Amniotic epithelial cell (primary cell): ENCODE results near the gene APOL5.
"Not testable (repeated sequence)": the region's sequence is repeated elsewhere in the genome, so short reads cannot be mapped to it uniquely, and the experiment has no call there.

ENCODE experiments used
- DNase-seq: peaks from one replicate; pipeline ENCODE4 v3.0.0-alpha.2; 2010; ENCODE audit warnings: low read depth

Gene APOL5

DNA sequence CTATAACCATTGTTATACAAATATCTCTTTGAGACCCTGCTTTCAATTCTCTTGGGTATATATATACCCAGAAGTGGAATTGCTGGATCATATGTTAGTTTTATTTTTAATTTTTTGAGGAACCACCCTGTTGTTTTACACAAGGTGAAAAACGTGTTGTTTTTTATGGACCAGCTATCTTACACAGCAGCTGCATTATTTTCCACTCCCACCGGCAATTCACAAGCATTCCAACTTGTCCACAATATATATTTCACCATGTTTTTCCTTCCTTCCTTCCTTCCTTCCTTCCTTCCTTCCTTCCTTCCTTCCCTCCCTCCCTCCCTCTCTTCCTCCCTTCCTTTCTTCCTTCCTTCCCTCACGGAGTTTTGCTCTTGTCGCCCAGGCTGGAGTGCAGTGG lies 6.3 kb upstream of the APOL5 start:
- no peak for DNase-seq

DNA sequence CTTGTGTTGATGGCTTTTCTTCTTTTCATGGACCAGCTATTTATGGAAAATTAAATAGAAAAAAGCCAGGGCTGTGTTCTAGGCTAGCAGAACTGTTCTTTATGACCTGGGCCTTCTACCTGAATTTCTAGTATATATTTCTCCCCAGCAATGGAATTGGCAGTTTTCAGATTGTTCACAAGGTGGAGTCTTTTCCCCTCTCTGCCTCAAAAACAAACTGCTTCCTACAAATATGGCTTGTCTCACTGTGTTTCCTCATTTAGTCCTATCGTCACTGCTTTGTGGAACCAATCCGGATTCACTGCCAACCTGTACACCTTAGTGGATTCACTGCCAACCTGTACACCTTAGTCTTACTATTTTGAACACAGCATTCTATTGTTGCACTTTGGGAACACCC lies 5.0 kb upstream of the APOL5 start:
- DNase-seq: no peak

- no peak for DNase-seq
Measured at GRCh38 chr22:35719212-35719875, 1.7 kb downstream of the APOL5 start.

GRCh38 chr22:35721960-35722359 lies 4.3 kb downstream of the APOL5 start:
- no peak for DNase-seq

DNA sequence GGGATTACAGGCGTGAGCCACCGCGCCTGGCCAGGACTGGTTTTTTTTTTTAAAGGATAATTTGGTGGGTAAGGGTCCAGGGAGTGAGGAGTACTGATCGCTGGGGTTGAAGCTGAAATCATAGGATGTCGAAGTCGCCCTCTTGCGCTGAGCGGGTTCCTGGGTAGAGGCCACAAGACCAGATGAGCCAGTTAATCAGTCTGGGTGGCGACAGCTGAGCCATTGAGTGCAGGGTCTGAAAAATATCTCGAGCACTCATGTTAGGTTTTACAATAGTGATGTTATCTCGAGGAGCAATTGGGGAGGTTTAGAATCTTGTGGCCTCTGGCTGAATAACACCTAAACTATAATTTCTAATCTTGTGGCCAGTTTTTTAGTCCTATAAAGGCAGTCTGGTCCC lies 7.8 kb downstream of the APOL5 start:
- no peak for DNase-seq

GRCh38 chr22:35726398-35726797 lies 8.7 kb downstream of the APOL5 start:
- no peak for DNase-seq

- DNase-seq: no peak
Measured at GRCh38 chr22:35726933-35727332, 9.3 kb downstream of the APOL5 start.

GRCh38 chr22:35727436-35727835 lies 9.8 kb downstream of the APOL5 start:
- DNase-seq: no peak

DNA sequence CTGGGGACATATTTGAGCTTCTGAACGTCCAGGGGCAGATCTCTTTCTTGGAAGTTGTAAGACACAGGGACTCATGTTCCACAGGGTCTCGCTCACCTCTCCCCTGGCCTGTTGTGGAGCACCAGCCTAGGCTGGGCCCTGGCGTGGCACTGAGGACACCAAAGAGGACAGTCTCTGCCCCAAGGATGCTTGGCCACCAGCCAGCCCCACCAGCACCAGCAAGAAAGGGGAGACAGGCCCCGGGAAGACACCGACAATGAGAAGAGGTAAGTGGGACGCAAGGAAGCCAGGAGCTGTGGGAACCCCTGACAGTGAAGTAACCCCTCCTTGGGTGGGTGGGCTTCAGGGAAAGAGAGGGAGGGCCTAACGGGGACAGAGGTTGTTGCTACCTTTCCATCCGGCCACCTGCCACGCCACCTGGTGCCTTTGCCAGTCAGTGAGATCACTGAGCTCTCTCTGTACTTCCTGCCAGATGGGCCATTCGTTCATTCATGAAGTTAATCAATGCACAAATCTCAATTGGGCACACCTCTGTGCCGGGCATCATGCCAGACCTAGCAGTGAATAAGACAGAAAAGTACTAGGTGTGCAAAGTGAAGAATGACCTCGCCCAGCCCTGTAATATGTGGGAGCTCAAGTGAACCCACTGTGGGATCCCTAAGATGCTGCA lies 11.1 kb downstream of the APOL5 start:
- DNase-seq: no peak

- DNase-seq: no peak
Measured at GRCh38 chr22:35729309-35729698, 11.6 kb downstream of the APOL5 start.

DNA sequence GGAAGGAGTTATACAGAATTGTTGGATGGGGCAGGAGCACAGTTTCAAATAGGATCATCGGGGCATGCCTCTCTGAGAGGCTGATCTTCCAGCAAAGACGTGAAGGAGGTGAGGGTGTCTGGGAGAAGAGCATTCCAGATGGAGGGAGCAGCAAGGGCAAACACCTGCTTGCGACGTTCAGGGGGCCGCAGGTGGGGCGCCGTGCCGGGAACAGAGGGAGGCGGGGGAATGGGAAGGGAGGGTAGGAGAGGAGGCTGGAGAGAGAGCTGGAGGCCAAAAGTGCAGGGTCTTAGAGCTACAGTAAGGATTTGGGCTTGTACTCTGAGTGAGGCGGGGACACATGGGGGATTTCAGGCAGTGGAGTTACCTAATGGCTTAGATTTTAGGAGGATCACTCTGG lies 13.6 kb downstream of the APOL5 start:
- DNase-seq: no peak

- no peak for DNase-seq
Measured at GRCh38 chr22:35732116-35732515, 14.4 kb downstream of the APOL5 start.

DNA sequence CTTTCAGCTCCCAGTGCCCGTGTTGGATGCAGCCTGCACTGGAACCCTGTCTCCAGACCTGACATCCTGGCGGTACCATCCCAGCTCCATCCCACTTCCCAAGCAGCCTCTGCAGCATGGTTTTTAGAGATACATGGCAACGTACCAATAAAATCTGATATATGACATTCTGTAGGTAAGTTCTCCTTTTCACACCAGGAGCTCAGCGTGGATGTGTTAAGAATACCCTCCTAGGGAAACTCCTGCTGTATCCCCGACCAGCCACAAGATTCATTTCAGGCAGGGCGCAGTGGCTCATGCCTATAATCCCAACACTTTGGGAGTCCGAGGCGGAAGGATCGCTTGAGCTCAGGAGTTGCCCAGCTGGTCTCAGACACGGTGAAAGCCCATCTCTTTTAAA lies 15.4 kb downstream of the APOL5 start:
- DNase-seq: no peak

DNA sequence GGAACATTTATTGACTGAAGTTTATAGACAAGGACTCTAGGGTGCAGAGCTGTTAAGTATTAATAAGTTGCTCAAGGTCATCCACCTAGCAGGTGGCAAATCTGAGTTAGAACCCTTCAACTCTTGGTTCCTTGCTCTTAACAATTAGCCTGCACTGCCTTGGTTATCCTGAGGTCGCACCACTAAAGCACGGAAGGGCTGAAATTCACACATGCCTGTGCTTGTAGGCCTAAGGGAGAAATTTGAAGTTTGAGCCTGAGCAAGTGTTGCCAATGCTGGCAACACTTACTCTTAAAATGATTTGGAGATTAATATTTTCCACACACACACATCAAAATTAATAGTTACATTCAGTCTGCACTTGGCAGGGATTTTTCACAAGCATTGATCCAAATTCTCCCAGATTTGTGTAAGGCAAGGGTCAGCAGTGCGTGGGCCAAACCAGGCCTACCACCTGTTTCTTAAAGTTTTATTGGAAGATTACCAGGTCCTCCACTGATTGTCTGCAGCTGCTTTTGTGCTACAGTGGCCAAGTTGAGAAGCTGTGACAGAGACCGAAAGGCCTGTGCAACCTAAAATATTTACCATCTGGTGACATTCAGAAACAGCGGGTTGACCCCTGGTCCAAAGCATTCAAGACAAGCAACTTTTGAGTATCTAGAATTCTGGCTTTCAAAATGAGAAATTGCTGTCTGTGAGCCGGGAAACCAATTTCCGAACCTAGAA lies 16.3 kb downstream of the APOL5 start:
- DNase-seq: no peak

GRCh38 chr22:35734517-35734827 lies 16.8 kb downstream of the APOL5 start:
- no peak for DNase-seq

DNA sequence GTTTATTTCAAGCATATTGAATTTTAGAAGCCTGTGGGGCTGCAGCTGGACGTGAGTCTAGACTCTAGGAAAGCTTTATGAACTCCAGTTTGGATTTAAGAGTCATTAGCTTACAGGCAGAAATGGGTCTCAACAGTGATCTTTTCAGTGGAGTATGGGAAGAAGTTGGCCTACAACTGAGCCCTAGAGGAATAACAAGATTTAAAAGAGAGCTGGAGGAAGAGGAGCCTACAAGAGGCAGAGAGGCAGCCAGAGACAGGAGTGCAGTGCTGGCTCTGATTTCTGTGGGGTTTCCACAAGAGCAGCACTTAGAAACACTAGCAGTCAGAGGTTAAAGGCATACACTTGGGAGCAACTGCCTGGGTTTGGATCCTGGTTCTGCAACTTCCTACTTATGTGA lies 17.9 kb downstream of the APOL5 start:
- DNase-seq: no peak

- DNase-seq: no peak
Measured at GRCh38 chr22:35736166-35736565, 18.5 kb downstream of the APOL5 start.

GRCh38 chr22:35736701-35737100 lies 19.0 kb downstream of the APOL5 start:
- no peak for DNase-seq

GRCh38 chr22:35737886-35738285 lies 20.2 kb downstream of the APOL5 start:
- not testable (repeated sequence) for DNase-seq

- no peak for DNase-seq
Measured at GRCh38 chr22:35739076-35739930, 21.6 kb downstream of the APOL5 start.

GRCh38 chr22:35739931-35740380 lies 22.3 kb downstream of the APOL5 start:
- no peak for DNase-seq

DNA sequence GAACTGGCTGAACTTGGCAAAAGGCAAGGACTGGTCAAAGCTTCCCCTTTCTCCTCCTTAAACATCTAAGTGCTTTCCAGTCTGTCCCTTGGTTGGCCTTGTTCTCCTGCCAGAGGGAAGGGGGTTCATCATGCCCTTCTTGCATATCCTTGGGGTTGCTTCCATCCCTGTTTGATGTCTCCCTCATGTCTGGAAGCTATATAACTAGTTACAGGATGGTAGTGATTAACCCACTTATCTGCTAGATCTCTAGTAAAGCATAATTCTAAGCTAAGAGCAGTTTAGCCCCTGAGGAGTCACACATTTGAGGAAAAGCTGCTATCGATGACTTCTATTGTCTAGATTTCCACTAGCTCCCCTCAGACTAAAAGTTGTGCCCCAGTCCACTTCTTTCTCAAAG lies 22.9 kb downstream of the APOL5 start:
- DNase-seq: no peak
